Measurements from ENCODE around the gene WNT9B.
"Not testable (repeated sequence)": the region's sequence is repeated elsewhere in the genome, so short reads cannot be mapped to it uniquely, and the experiment has no call there.

Gene WNT9B

GRCh38 chr17:46917516-46917915 is 66.1 kb downstream of the WNT9B start:
- H3K4me3 Mint-ChIP-seq, result no peak overlapping the region
- peaks cover 6% of the 10 kb centered on the region for H3K4me1 Mint-ChIP-seq (ENCODE audit: low read depth)
- H3K36me3 Mint-ChIP-seq, result peaks cover 10% of the 10 kb centered on the region
- no peaks in the 10 kb centered on the region for H3K9me3 Mint-ChIP-seq (ENCODE audit: low read depth)
- no peaks in the 10 kb centered on the region for H3K27me3 Mint-ChIP-seq
- H3K27ac Mint-ChIP-seq, result no peak overlapping the region

DNA sequence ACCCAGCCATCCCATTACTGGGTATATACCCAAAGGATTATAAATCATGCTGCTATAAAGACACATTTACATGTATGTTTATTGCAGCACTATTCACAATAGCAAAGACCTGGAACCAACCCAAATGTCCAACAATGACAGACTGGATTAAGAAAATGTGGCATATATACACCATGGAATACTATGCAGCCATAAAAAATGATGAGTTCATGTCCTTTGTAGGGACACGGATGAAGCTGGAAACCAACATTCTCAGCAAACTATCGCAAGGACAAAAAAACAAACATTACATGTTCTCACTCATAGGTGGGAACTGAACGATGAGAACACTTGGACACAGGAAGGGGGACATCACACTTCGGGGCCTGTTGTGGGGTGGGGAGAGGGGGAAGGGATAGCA is 70.6 kb downstream of the WNT9B start:
- H3K27me3 Mint-ChIP-seq; H3K9me3 Mint-ChIP-seq (ENCODE audit: low read depth); H3K36me3 Mint-ChIP-seq: not testable (repeated sequence)
- peak overlapping the region; percentile 64 for H3K27ac Mint-ChIP-seq
- H3K4me1 Mint-ChIP-seq (ENCODE audit: low read depth), result peaks cover 42% of the 10 kb centered on the region
- H3K4me3 Mint-ChIP-seq, result peak overlapping the region; percentile 97

- Mint-ChIP-seq H3K4me3 (peak overlapping the region; percentile 97), H3K4me1 (ENCODE audit: low read depth) (peaks cover 46% of the 10 kb centered on the region), H3K36me3 (peaks cover 2% of the 10 kb centered on the region), H3K27ac (peak overlapping the region; percentile 100), H3K9me3 (ENCODE audit: low read depth) (no peaks in the 10 kb centered on the region), H3K27me3 (no peaks in the 10 kb centered on the region)
Measured at GRCh38 chr17:46922487-46922803, 71.1 kb downstream of the WNT9B start.

DNA sequence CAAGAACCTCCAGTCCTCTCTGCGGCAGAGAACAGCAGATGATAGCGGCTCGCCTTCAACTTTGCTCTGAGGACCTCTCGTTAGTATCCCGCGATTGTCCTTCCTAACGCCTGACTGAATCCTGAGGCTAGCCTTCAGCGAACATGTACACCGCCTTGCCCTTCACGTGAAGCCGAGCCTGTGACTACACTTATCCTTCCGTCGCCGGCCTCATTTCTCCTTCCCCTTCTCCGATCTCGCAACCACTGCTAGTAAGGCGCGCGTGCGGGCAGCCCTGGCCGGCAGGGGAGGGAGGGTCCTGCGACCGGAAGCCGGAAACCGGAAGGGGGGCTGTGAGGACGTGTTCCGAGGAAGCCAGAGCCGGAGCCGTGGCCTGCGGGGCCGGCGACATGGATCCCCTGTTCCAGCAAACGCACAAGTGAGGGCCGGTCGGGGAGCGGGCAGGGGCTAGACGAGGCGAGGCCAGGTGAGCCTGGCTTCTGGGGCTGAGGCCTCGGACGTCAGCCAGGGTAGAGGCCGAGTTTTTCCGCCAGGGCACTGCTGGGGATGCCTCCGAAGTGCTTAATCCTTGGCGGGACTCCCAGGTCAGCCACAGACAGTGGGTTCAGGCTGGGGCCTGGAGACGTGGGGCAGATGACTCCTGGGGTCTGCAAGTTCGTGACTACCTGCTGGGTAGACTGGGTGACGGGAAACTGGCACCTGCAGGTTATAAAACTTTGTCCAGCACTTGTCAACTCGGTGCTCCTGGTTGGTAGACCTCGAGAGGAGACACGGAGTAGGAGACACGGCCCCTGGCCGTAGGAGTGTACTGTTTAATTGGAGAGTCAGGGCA is 71.6 kb downstream of the WNT9B start, which contains the start of gene GOSR2:
TSS of gene GOSR2 (plus strand) at position 357 of the 832 bp plus-strand sequence. CDS start at position 390, 33 bp downstream.
- peaks cover 51% of the 10 kb centered on the region for H3K4me1 Mint-ChIP-seq (ENCODE audit: low read depth)

DNA sequence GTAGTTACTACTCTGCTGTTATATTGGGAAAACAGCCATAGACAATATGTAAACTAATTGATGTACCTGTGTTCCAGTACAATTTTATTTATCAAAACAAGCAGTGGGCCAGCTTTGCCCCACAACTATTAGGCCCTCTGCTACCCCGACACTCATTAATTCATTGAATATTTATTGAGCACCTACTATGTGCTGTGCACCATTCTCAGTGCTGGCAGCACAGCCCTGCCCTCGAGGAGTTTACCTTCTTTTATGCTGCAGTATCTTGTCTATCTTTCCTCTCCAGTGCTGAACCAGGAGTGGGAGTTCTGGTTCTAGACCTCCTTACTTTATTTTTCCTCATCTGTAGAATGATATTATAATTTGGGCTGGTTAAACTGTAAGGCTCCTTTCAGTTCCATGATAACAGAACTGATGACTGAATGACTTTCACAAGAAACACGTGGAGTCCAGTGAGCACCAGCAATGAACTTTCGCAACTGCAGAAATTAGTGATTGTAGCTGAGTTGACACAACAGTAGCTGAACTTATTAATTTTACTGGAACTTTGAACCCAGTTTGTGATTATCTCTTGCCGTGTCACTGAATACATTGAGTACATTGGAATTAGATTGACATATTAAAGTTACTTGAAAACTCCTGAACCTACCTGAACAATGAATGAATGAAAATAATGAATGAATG is 73.9 kb downstream of the WNT9B start:
- H3K4me1 Mint-ChIP-seq (ENCODE audit: low read depth), result peaks cover 61% of the 10 kb centered on the region
- no peaks in the 10 kb centered on the region for H3K36me3 Mint-ChIP-seq
- H3K4me3 Mint-ChIP-seq, result peak overlapping the region; percentile 97
- H3K27ac Mint-ChIP-seq, result peak overlapping the region; percentile 77
- H3K9me3 Mint-ChIP-seq (ENCODE audit: low read depth), result no peaks in the 10 kb centered on the region
- no peaks in the 10 kb centered on the region for H3K27me3 Mint-ChIP-seq

More for the DNA sequence above, 71.6 kb downstream of the WNT9B start, which contains the start of gene GOSR2:
- peaks cover 2% of the 10 kb centered on the region for H3K36me3 Mint-ChIP-seq
- H3K27me3 Mint-ChIP-seq, result no peaks in the 10 kb centered on the region
- H3K9me3 Mint-ChIP-seq (ENCODE audit: low read depth), result no peaks in the 10 kb centered on the region
- peak within 1 kb of the TSS; percentile 97 for H3K4me3 Mint-ChIP-seq
- peak within 1 kb of the TSS; percentile 100 for H3K27ac Mint-ChIP-seq

GRCh38 chr17:46928467-46929261 is 77.3 kb downstream of the WNT9B start:
- peak overlapping the region; percentile 3 for H3K4me3 Mint-ChIP-seq
- H3K27me3 Mint-ChIP-seq, result no peaks in the 10 kb centered on the region
- H3K4me1 Mint-ChIP-seq (ENCODE audit: low read depth), result peaks cover 51% of the 10 kb centered on the region
- H3K36me3 Mint-ChIP-seq, result no peaks in the 10 kb centered on the region
- no peak overlapping the region for H3K27ac Mint-ChIP-seq
- H3K9me3 Mint-ChIP-seq (ENCODE audit: low read depth), result no peaks in the 10 kb centered on the region

GRCh38 chr17:46929413-46929812 is 78.0 kb downstream of the WNT9B start:
- H3K36me3 Mint-ChIP-seq, result no peaks in the 10 kb centered on the region
- no peaks in the 10 kb centered on the region for H3K27me3 Mint-ChIP-seq
- H3K27ac Mint-ChIP-seq, result no peak overlapping the region
- H3K9me3 Mint-ChIP-seq (ENCODE audit: low read depth), result no peaks in the 10 kb centered on the region
- H3K4me1 Mint-ChIP-seq (ENCODE audit: low read depth), result peaks cover 45% of the 10 kb centered on the region
- no peak overlapping the region for H3K4me3 Mint-ChIP-seq

- Mint-ChIP-seq H3K4me1 (ENCODE audit: low read depth) (peaks cover 39% of the 10 kb centered on the region), H3K9me3 (ENCODE audit: low read depth) (no peaks in the 10 kb centered on the region), H3K27ac (no peak overlapping the region), H3K4me3 (no peak overlapping the region), H3K36me3 (no peaks in the 10 kb centered on the region), H3K27me3 (no peaks in the 10 kb centered on the region)
Measured at GRCh38 chr17:46930051-46930450, 78.7 kb downstream of the WNT9B start.

GRCh38 chr17:46931596-46931995 is 80.2 kb downstream of the WNT9B start:
- H3K36me3 Mint-ChIP-seq, result no peaks in the 10 kb centered on the region
- H3K27me3 Mint-ChIP-seq, result no peaks in the 10 kb centered on the region
- H3K4me1 Mint-ChIP-seq (ENCODE audit: low read depth), result peaks cover 23% of the 10 kb centered on the region
- no peak overlapping the region for H3K4me3 Mint-ChIP-seq
- H3K27ac Mint-ChIP-seq, result no peak overlapping the region
- no peaks in the 10 kb centered on the region for H3K9me3 Mint-ChIP-seq (ENCODE audit: low read depth)

GRCh38 chr17:46935658-46936266 is 84.4 kb downstream of the WNT9B start:
- Mint-ChIP-seq H3K9me3 (ENCODE audit: low read depth) (no peaks in the 10 kb centered on the region), H3K27ac (no peak overlapping the region), H3K4me1 (ENCODE audit: low read depth) (no peaks in the 10 kb centered on the region), H3K27me3 (no peaks in the 10 kb centered on the region), H3K4me3 (no peak overlapping the region), H3K36me3 (no peaks in the 10 kb centered on the region)
